ENCODE data around the gene LCE1F.

Gene LCE1F

DNA sequence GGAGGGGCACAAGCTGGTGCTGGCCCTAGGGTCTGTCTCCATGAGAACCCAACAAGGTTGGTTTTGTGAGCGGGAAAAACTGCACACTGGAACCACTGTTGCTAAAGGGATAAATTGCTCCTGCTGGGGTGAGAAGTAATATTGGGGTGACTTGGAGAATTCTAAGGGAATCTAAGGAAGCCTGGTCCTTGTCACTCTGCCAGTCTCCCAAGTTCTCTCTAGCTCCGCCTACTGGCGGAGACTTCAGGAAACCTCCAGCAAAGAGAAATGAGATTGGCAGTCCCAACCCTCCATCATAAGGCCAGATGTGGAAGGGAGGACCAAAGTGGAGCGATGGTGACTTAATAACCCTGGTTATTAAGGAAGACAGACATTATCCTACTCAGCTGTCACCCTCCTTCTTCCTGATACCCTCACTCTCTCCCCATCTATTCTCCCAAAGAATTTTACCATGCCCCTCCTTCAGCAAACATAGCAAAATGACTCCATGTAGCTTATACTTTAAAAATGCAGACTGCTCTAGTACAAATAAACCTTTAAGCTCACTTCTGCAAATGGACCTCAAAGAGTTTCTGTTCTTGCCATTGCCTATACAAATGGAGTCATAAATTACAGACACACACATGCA is 2.7 kb downstream of the LCE1F start:
- no peaks in the 10 kb centered on the region for H3K4me1 ChIP-seq (ENCODE audit: control insufficient read depth, insufficient read depth, low read length)
- no peak for DNase-seq (ENCODE audit: low read depth)
- H3K36me3 ChIP-seq (ENCODE audit: control insufficient read depth, insufficient read depth, low read length, severe bottlenecking), result no peaks in the 10 kb centered on the region
- H3K27me3 ChIP-seq (replicated peaks; ENCODE audit: control insufficient read depth, insufficient read depth, low read length), result no peaks in the 10 kb centered on the region
- H3K9ac ChIP-seq (ENCODE audit: low read length), result no peak overlapping the region
- no peaks in the 10 kb centered on the region for H3K9me3 ChIP-seq (ENCODE audit: control insufficient read depth, low read length)
- no peak overlapping the region for H3K4me3 ChIP-seq (ENCODE audit: low read length)

DNA sequence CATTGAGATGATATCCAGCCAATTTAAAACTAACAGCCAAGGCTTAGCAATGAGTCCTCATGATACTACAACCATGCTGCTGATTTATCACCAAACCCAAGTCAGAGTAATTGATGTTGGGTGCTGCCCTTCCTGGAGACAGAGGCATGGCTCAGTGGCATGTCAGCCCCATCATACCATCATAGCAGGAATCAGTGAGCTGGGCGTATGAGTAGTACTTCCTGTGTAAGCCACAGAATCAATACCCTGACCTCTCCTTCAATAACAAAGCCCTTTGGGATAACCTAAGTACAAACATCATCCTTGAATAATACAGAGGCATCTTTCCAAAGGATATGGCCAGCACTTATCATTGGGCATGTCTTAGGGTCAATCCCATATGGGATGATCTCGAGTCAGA is 8.2 kb downstream of the LCE1F start:
- Histone ChIP-seq H3K9ac (ENCODE audit: low read length) (no peak overlapping the region), H3K9me3 (ENCODE audit: control insufficient read depth, low read length) (no peaks in the 10 kb centered on the region), H3K4me1 (ENCODE audit: control insufficient read depth, insufficient read depth, low read length) (no peaks in the 10 kb centered on the region), H3K4me3 (ENCODE audit: low read length) (no peak overlapping the region), H3K36me3 (ENCODE audit: control insufficient read depth, insufficient read depth, low read length, severe bottlenecking) (no peaks in the 10 kb centered on the region), H3K27me3 (replicated peaks; ENCODE audit: control insufficient read depth, insufficient read depth, low read length) (no peaks in the 10 kb centered on the region)
- no peak for DNase-seq (ENCODE audit: low read depth)

DNA sequence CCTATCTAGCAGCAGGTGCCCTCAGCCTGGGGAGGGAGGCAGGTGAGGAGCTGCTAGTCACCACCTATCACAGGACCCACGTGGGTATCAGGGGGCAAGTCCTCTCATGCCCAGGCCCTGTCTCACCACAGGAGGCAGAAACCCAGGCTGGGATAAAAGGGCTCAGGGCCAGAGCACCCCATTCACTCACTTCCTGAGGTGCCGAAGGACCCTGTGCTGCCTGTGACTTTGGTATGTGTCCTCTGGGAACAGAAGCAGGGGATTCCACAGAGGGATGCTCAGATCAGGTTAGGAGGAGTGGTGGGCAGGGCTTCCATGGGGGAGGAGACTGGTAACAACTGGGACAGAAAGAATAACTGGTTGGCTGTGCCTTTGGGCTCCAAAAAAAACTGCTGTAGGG is 11.1 kb downstream of the LCE1F start, which contains the start of gene LCE1E:
Gene LCE1E (plus strand): TSS at position 181 of the 400 bp plus-strand sequence. CDS start 1,043 bp downstream, outside the sequence.
- no peak for DNase-seq (ENCODE audit: low read depth)
- Histone ChIP-seq H3K4me3 (ENCODE audit: low read length) (no peak within 1 kb of the TSS), H3K9ac (ENCODE audit: low read length) (no peak within 1 kb of the TSS), H3K4me1 (ENCODE audit: control insufficient read depth, insufficient read depth, low read length) (no peaks in the 10 kb centered on the region), H3K9me3 (ENCODE audit: control insufficient read depth, low read length) (no peaks in the 10 kb centered on the region), H3K27me3 (replicated peaks; ENCODE audit: control insufficient read depth, insufficient read depth, low read length) (no peaks in the 10 kb centered on the region), H3K36me3 (ENCODE audit: control insufficient read depth, insufficient read depth, low read length, severe bottlenecking) (no peaks in the 10 kb centered on the region)

DNA sequence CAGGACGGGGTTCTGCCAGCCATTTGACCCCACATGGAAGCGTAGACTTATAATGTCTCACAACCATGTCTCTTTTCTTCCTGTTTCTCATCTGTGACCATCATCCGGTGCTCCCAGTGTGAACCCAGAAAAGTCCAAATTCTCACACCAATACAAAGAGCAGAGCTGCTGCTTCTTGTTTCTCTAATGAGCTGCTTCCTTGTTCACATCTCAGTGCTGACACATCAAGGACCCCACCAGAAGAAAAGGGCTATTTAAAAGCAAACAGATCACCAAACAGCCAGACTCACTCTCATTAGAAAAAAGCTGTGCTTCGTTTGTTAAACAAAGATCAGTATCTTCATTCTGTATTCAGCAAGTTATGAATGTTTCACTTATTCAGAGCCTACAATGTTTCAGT is 20.7 kb downstream of the LCE1F start:
- no peaks in the 10 kb centered on the region for H3K9me3 ChIP-seq (ENCODE audit: control insufficient read depth, low read length)
- no peak for DNase-seq (ENCODE audit: low read depth)
- H3K27me3 ChIP-seq (replicated peaks; ENCODE audit: control insufficient read depth, insufficient read depth, low read length), result no peaks in the 10 kb centered on the region
- H3K36me3 ChIP-seq (ENCODE audit: control insufficient read depth, insufficient read depth, low read length, severe bottlenecking), result no peaks in the 10 kb centered on the region
- no peak overlapping the region for H3K9ac ChIP-seq (ENCODE audit: low read length)
- no peak overlapping the region for H3K4me3 ChIP-seq (ENCODE audit: low read length)
- H3K4me1 ChIP-seq (ENCODE audit: control insufficient read depth, insufficient read depth, low read length), result no peaks in the 10 kb centered on the region

DNA sequence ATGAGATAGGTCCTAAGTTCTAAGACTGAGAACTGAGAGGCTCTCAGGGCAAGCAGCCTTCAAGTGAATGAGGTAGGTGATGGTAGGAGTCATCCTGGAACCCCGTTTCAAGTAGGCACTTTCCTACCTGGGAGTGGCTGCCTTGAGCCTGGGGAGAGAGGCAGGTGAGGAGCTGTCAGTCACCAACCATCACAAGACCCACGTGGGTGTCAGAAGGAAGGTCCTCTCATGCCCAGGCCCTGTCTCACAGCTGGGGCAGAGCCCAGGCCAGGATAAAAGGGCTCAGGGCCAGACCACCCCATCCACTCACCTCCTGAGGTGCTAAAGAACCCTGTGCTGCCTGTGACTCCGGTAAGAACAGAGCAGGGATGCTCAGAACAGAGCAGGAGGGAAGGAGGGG is 21.5 kb downstream of the LCE1F start, which contains the start of gene LCE1D:
Gene LCE1D (plus strand): TSS at position 301 of the 400 bp plus-strand sequence. CDS start 1,074 bp downstream, outside the sequence.
- no peak for DNase-seq (ENCODE audit: low read depth)
- no peak within 1 kb of the TSS for H3K9ac ChIP-seq (ENCODE audit: low read length)

DNA sequence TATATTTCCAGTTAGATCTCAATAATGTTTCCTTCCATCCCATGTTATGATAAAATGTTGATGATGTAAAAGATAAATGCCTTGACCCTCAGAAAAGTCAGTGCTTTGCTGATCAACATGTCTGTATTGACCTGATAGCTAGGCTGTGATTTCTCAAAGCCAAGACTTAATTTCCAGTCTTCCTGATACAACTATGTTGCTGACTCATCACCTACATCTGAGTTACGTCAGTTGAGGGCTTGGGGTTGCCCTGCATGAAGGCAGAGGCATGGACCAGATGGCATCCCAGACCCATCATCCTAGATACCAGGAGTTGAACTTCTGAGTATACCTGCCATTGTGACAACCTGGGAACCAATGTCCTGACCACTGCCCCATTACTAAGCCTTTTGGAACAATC is 26.4 kb downstream of the LCE1F start:
- Histone ChIP-seq H3K9ac (ENCODE audit: low read length) (no peak overlapping the region), H3K36me3 (ENCODE audit: control insufficient read depth, insufficient read depth, low read length, severe bottlenecking) (no peaks in the 10 kb centered on the region), H3K27me3 (replicated peaks; ENCODE audit: control insufficient read depth, insufficient read depth, low read length) (no peaks in the 10 kb centered on the region), H3K4me3 (ENCODE audit: low read length) (no peak overlapping the region), H3K4me1 (ENCODE audit: control insufficient read depth, insufficient read depth, low read length) (no peaks in the 10 kb centered on the region), H3K9me3 (ENCODE audit: control insufficient read depth, low read length) (no peaks in the 10 kb centered on the region)
- no peak for DNase-seq (ENCODE audit: low read depth)

More for the DNA sequence above, 21.5 kb downstream of the LCE1F start, which contains the start of gene LCE1D:
- no peaks in the 10 kb centered on the region for H3K4me1 ChIP-seq (ENCODE audit: control insufficient read depth, insufficient read depth, low read length)
- no peaks in the 10 kb centered on the region for H3K27me3 ChIP-seq (replicated peaks; ENCODE audit: control insufficient read depth, insufficient read depth, low read length)
- no peak within 1 kb of the TSS for H3K4me3 ChIP-seq (ENCODE audit: low read length)
- H3K36me3 ChIP-seq (ENCODE audit: control insufficient read depth, insufficient read depth, low read length, severe bottlenecking), result no peaks in the 10 kb centered on the region
- H3K9me3 ChIP-seq (ENCODE audit: control insufficient read depth, low read length), result no peaks in the 10 kb centered on the region

DNA sequence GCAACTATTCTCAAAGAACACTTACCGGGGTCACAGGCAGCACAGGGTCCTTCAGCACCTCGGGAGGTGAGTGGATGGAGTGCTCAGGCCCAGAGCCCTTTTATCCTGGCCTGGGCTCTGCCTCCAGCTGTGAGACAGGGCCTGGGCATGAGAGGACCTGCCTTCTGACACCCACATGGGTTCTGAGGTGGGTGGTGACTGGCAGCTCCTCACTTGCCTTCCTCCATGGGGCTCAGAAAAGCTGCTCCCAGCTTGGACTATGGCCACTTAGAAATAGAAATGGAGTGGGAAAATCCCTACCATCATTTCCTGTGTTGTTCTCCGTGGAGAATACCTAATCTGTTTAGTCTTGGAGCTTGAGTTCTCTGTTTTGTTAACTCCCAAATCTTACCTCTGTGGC is 31.6 kb downstream of the LCE1F start, which contains the start of gene LCE1C:
Gene LCE1C (minus strand): TSS at position 76 of the 400 bp plus-strand sequence. CDS start 1,173 bp downstream, outside the sequence.
- Histone ChIP-seq H3K36me3 (ENCODE audit: control insufficient read depth, insufficient read depth, low read length, severe bottlenecking) (no peaks in the 10 kb centered on the region), H3K4me3 (ENCODE audit: low read length) (no peak within 1 kb of the TSS), H3K9ac (ENCODE audit: low read length) (no peak within 1 kb of the TSS), H3K4me1 (ENCODE audit: control insufficient read depth, insufficient read depth, low read length) (no peaks in the 10 kb centered on the region), H3K9me3 (ENCODE audit: control insufficient read depth, low read length) (no peaks in the 10 kb centered on the region), H3K27me3 (replicated peaks; ENCODE audit: control insufficient read depth, insufficient read depth, low read length) (no peaks in the 10 kb centered on the region)
- no peak for DNase-seq (ENCODE audit: low read depth)

DNA sequence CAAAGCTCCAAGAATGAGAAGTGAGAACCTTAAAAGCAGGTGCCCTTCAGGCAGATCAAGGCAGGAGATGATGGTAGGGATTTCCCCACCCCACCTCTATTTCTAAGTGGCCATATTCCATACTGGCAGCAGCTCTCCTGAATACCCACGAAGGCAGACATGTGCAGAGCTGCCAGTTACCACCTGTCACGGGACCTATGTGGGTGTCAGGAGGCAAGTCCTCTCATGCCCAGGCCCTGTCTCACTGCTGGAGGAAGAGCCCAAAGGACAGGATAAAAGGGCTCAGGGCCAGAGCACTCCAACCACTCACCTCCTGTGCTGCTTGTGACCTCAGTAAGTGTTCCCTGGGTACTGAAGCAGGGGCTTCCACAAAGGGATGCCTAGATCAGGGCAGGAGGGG is 36.1 kb downstream of the LCE1F start:
- Histone ChIP-seq H3K4me3 (ENCODE audit: low read length) (no peak overlapping the region), H3K4me1 (ENCODE audit: control insufficient read depth, insufficient read depth, low read length) (no peaks in the 10 kb centered on the region), H3K9ac (ENCODE audit: low read length) (no peak overlapping the region), H3K9me3 (ENCODE audit: control insufficient read depth, low read length) (no peaks in the 10 kb centered on the region), H3K27me3 (replicated peaks; ENCODE audit: control insufficient read depth, insufficient read depth, low read length) (no peaks in the 10 kb centered on the region), H3K36me3 (ENCODE audit: control insufficient read depth, insufficient read depth, low read length, severe bottlenecking) (no peaks in the 10 kb centered on the region)
- DNase-seq (ENCODE audit: low read depth), result no peak

DNA sequence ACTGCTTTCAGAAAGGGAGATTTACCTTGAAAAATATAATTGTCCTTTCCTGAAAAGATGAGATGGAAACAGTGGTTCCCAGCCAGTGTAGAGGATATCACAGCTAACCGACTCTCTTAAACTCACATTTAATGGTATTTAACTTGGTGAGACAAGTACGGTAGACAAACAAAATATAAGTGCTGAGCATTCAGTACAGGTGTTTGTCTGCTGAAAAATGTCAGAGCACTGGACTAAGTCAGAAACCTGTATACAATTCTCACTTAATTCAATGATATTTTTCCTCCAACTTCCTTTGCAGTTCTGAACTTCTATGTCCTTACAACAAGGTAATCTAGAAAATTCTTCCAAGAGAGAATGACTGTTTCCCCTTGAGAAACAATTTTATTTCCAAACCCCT is 36.7 kb downstream of the LCE1F start, which contains the start of gene LCE1B:
Gene LCE1B (plus strand): TSS at position 301 of the 400 bp plus-strand sequence. CDS start 476 bp downstream, outside the sequence.
- Histone ChIP-seq H3K36me3 (ENCODE audit: control insufficient read depth, insufficient read depth, low read length, severe bottlenecking) (no peaks in the 10 kb centered on the region), H3K27me3 (replicated peaks; ENCODE audit: control insufficient read depth, insufficient read depth, low read length) (no peaks in the 10 kb centered on the region), H3K4me3 (ENCODE audit: low read length) (no peak within 1 kb of the TSS), H3K9me3 (ENCODE audit: control insufficient read depth, low read length) (no peaks in the 10 kb centered on the region), H3K4me1 (ENCODE audit: control insufficient read depth, insufficient read depth, low read length) (no peaks in the 10 kb centered on the region), H3K9ac (ENCODE audit: low read length) (no peak within 1 kb of the TSS)
- DNase-seq (ENCODE audit: low read depth), result no peak

DNA sequence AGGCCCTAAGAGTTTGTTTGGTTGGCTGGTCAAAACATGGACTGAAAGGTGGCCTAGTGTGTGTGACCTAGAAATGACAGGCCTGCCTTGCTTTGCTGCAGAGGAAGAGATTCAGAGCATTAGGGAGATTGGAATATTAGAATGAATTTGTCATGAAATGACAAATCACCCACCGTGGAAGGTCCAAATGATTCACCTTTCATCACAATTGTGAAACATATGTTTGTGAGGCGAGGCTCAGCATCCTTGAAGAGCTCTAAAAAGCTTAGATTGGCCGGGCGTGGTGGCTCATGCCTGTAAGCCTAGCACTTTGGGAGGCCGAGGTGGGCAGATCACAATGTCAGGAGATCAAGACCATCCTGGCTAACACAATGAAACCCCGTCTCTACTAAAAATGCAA is 42.4 kb downstream of the LCE1F start:
- Histone ChIP-seq H3K9me3 (ENCODE audit: control insufficient read depth, low read length) (no peaks in the 10 kb centered on the region), H3K36me3 (ENCODE audit: control insufficient read depth, insufficient read depth, low read length, severe bottlenecking) (no peaks in the 10 kb centered on the region), H3K4me1 (ENCODE audit: control insufficient read depth, insufficient read depth, low read length) (no peaks in the 10 kb centered on the region), H3K4me3 (ENCODE audit: low read length) (no peak overlapping the region), H3K27me3 (replicated peaks; ENCODE audit: control insufficient read depth, insufficient read depth, low read length) (no peaks in the 10 kb centered on the region), H3K9ac (ENCODE audit: low read length) (no peak overlapping the region)
- DNase-seq (ENCODE audit: low read depth), result no peak

DNA sequence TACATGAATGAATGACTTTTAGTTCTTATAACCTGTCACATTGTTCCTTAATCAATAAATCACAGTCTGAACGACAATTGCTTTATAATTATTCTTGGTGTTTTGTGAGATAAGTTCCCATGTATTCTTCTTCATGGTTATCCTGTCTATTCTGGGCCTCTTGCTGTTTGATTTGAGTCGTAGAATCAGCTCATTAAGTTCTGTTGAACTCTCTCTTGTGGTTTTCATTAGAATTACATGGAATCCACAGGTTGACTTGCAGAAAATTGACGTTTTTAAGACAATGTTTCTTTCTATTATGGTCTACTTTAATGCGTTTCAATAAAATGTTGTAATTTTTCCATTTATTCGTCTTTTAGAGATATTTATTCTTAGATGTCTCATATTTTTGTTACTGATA is 48.4 kb downstream of the LCE1F start:
- H3K9ac ChIP-seq (ENCODE audit: low read length), result no peak overlapping the region
- H3K9me3 ChIP-seq (ENCODE audit: control insufficient read depth, low read length), result no peaks in the 10 kb centered on the region
- H3K4me1 ChIP-seq (ENCODE audit: control insufficient read depth, insufficient read depth, low read length), result no peaks in the 10 kb centered on the region
- no peaks in the 10 kb centered on the region for H3K36me3 ChIP-seq (ENCODE audit: control insufficient read depth, insufficient read depth, low read length, severe bottlenecking)
- H3K27me3 ChIP-seq (replicated peaks; ENCODE audit: control insufficient read depth, insufficient read depth, low read length), result peaks cover 5% of the 10 kb centered on the region
- no peak overlapping the region for H3K4me3 ChIP-seq (ENCODE audit: low read length)
- DNase-seq (ENCODE audit: low read depth), result no peak

DNA sequence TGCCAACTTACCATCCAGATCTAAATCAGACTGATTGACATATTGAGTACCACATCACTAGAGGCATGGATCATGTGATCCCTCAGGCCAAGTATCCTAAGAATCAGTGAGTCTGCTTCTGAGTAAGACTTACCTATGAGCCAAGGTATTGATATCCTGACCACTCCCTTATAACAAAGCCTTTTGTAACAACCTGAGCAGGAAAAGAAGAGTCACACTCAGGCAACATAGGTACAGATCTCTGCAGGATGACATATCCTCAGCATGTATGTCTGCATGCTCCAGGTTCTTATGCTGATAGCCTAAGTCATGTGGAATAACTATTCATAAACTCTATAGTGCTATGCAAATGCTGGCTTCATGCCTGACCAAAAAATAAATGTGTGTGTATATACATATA is 50.0 kb downstream of the LCE1F start:
- DNase-seq (ENCODE audit: low read depth), result no peak
- Histone ChIP-seq H3K9ac (ENCODE audit: low read length) (no peak overlapping the region), H3K27me3 (replicated peaks; ENCODE audit: control insufficient read depth, insufficient read depth, low read length) (peaks cover 10% of the 10 kb centered on the region), H3K4me1 (ENCODE audit: control insufficient read depth, insufficient read depth, low read length) (no peaks in the 10 kb centered on the region), H3K9me3 (ENCODE audit: control insufficient read depth, low read length) (peaks cover 10% of the 10 kb centered on the region), H3K4me3 (ENCODE audit: low read length) (no peak overlapping the region), H3K36me3 (ENCODE audit: control insufficient read depth, insufficient read depth, low read length, severe bottlenecking) (no peaks in the 10 kb centered on the region)
